ENCODE results near the gene ZFHX3.

ZFHX3 gene

GRCh38 chr16:72928090-72928981 lies 119.6 kb downstream of the ZFHX3 start:
- no peak for DNase-seq (ENCODE audit: low read depth in 2 of 2)

- DNase-seq (ENCODE audit: low read depth in 2 of 2) = no peak
Observed at GRCh38 chr16:72927199-72928089, 120.5 kb downstream of the ZFHX3 start.

GRCh38 chr16:72926177-72927070 lies 121.5 kb downstream of the ZFHX3 start:
- no peak for DNase-seq (ENCODE audit: low read depth in 2 of 2)

- DNase-seq (ENCODE audit: low read depth in 2 of 2) = no peak
Observed at GRCh38 chr16:72925631-72925979, 122.3 kb downstream of the ZFHX3 start.

GRCh38 chr16:72924927-72925630 lies 122.8 kb downstream of the ZFHX3 start:
- DNase-seq (ENCODE audit: low read depth in 2 of 2) = no peak

- no peak for DNase-seq (ENCODE audit: low read depth in 2 of 2)
Observed at GRCh38 chr16:72924537-72924926, 123.4 kb downstream of the ZFHX3 start.

- DNase-seq (ENCODE audit: low read depth in 2 of 2) = no peak
Observed at GRCh38 chr16:72923757-72924156, 124.2 kb downstream of the ZFHX3 start.

GRCh38 chr16:72922714-72923113 lies 125.2 kb downstream of the ZFHX3 start:
- DNase-seq (ENCODE audit: low read depth in 2 of 2) = no peak

GRCh38 chr16:72921620-72922019 lies 126.3 kb downstream of the ZFHX3 start:
- DNase-seq (ENCODE audit: low read depth in 2 of 2) = no peak

GRCh38 chr16:72921106-72921505 lies 126.8 kb downstream of the ZFHX3 start:
- DNase-seq (ENCODE audit: low read depth in 2 of 2) = no peak

GRCh38 chr16:72917051-72917450 lies 130.9 kb downstream of the ZFHX3 start:
- DNase-seq (ENCODE audit: low read depth in 2 of 2) = no peak

- no peak for DNase-seq (ENCODE audit: low read depth in 2 of 2)
Observed at GRCh38 chr16:72915331-72915730, 132.6 kb downstream of the ZFHX3 start.

GRCh38 chr16:72913551-72913950 lies 134.4 kb downstream of the ZFHX3 start:
- no peak for DNase-seq (ENCODE audit: low read depth in 2 of 2)

- DNase-seq (ENCODE audit: low read depth in 2 of 2) = no peak
Observed at GRCh38 chr16:72911971-72912370, 136.0 kb downstream of the ZFHX3 start.

GRCh38 chr16:72910875-72911274 lies 137.1 kb downstream of the ZFHX3 start:
- DNase-seq (ENCODE audit: low read depth in 2 of 2) = no peak

- no peak for DNase-seq (ENCODE audit: low read depth in 2 of 2)
Observed at GRCh38 chr16:72910381-72910780, 137.5 kb downstream of the ZFHX3 start.

- DNase-seq (ENCODE audit: low read depth in 2 of 2) = no peak
Observed at GRCh38 chr16:72909196-72909595, 138.7 kb downstream of the ZFHX3 start.

GRCh38 chr16:72908362-72909167 lies 139.4 kb downstream of the ZFHX3 start:
- DNase-seq (ENCODE audit: low read depth in 2 of 2) = no peak

GRCh38 chr16:72905581-72905980 lies 142.3 kb downstream of the ZFHX3 start:
- no peak for DNase-seq (ENCODE audit: low read depth in 2 of 2)

- no peak for DNase-seq (ENCODE audit: low read depth in 2 of 2)
Observed at GRCh38 chr16:72903176-72903575, 144.8 kb downstream of the ZFHX3 start.
